H1 (cell line): ENCODE measurements around the gene SLC7A5. TPM values are rescaled to one million over a fixed set of nuclear protein-coding genes. Genes with fewer than 3 reads are reported as not detected.

Experiments used
- CTCF ChIA-PET: fragments of 300-600 bp; sonication (Branson Sonifier 250); formaldehyde crosslinking; loops from one replicate; lab custom pipeline; 2021; ENCODE audit not compliant: partially characterized antibody; lab: Charles Lee
- POLR2A ChIA-PET: fragments of 300-600 bp; sonication (Branson Sonifier 250); formaldehyde crosslinking; loops from one replicate; lab custom pipeline; 2021; ENCODE audit warnings: inconsistent platforms; ENCODE audit not compliant: partially characterized antibody; lab: Charles Lee
- DNase-seq, 2 experiments: peaks; one replicate each; pipeline versions ENCODE4 v3.0.0 to v3.0.0-alpha.2; 2010 to 2022; ENCODE audit warnings: low spot score in 2 of 2, low read depth in 1 of 2, mixed read lengths in 1 of 2
- FAIRE-seq: peaks from 2 replicates; lab custom pipeline; 2011; peaks lifted over from hg19 to GRCh38; lab: Jason Lieb, UNC
- H2AFZ ChIP-seq: 2 replicates; pipeline ENCODE4 v1.8.1; 2012; ENCODE audit warnings: low read length, inconsistent platforms
- H2AK5ac ChIP-seq: 2 replicates; pipeline ENCODE4 v1.6.1; 2013; ENCODE audit warnings: low read depth, low read length
- H2BK120ac ChIP-seq: replicated peaks from 2 replicates; pipeline ENCODE3; 2013; ENCODE audit warnings: low read depth, low read length, inconsistent platforms
- H2BK12ac ChIP-seq: 2 replicates; pipeline ENCODE4 v1.6.1; 2013; ENCODE audit warnings: low read depth, low read length
- H2BK15ac ChIP-seq: 2 replicates; pipeline ENCODE4 v1.6.1; 2013; ENCODE audit warnings: low read length
- H2BK20ac ChIP-seq: 2 replicates; pipeline ENCODE4 v1.6.1; 2013; ENCODE audit warnings: low read length
- H2BK5ac ChIP-seq: 2 replicates; pipeline ENCODE4 v1.6.1; 2013; ENCODE audit warnings: low read depth, low read length
- H3K14ac ChIP-seq: 2 replicates; pipeline ENCODE4 v1.6.1; 2013; ENCODE audit warnings: inconsistent platforms; ENCODE audit not compliant: insufficient read length
- H3K18ac ChIP-seq: 2 replicates; pipeline ENCODE4 v1.6.1; 2013; ENCODE audit warnings: low read length; ENCODE audit errors: extremely low read depth
- H3K23ac ChIP-seq: 2 replicates; pipeline ENCODE4 v1.6.1; 2013; ENCODE audit warnings: inconsistent platforms; ENCODE audit not compliant: insufficient read length
- H3K23me2 ChIP-seq: 2 replicates; pipeline ENCODE4 v1.6.1; 2013; ENCODE audit warnings: low read depth, low read length
- H3K27ac ChIP-seq: 2 replicates; pipeline ENCODE4 v1.6.1; 2011; ENCODE audit warnings: low read depth, low read length, inconsistent platforms
- H3K27me3 ChIP-seq, 4 experiments: replicated peaks in 1 of 4; 1 replicate in 1 of 4; 2 replicates in 3 of 4; pipeline versions ENCODE4 v1.6.1 to v1.8.1; 2011 to 2013; ENCODE audit warnings: low read length in 3 of 4, mild to moderate bottlenecking in 3 of 4, inconsistent platforms in 2 of 4, mixed read lengths in 2 of 4, moderate library complexity in 1 of 4; ENCODE audit not compliant: control insufficient read depth in 3 of 4, insufficient read depth in 3 of 4; ENCODE audit errors: extremely low read depth in 1 of 4
- H3K36me3 ChIP-seq, 4 experiments: 2 replicates each; pipeline versions ENCODE4 v1.6.1 to v1.8.1; 2011 to 2013; ENCODE audit warnings: mild to moderate bottlenecking in 4 of 4, low read length in 3 of 4, moderate library complexity in 2 of 4, control low read depth in 1 of 4, inconsistent platforms in 1 of 4; ENCODE audit not compliant: insufficient read depth in 4 of 4, control insufficient read depth in 2 of 4
- H3K4ac ChIP-seq: replicated peaks from 2 replicates; pipeline ENCODE3; 2013; ENCODE audit warnings: low read length, low read depth, mixed read lengths, inconsistent platforms; ENCODE audit not compliant: insufficient read length
- H3K4me1 ChIP-seq, 4 experiments: replicated peaks in 1 of 4; 1 replicate in 1 of 4; 2 replicates in 3 of 4; pipeline versions ENCODE4 v1.6.1 to v1.8.1; 2011 to 2013; ENCODE audit warnings: low read length in 3 of 4, inconsistent platforms in 2 of 4, mixed read lengths in 1 of 4; ENCODE audit not compliant: insufficient read depth in 4 of 4, control insufficient read depth in 3 of 4
- H3K4me2 ChIP-seq, 2 experiments: 2 replicates each; pipeline versions ENCODE4 v1.6.1 to v1.8.1; 2011 to 2013; ENCODE audit warnings: low read depth in 2 of 2, low read length in 2 of 2, control low read depth in 1 of 2, inconsistent platforms in 1 of 2, mild to moderate bottlenecking in 1 of 2; ENCODE audit not compliant: insufficient read depth in 1 of 2
- H3K4me3 ChIP-seq, 4 experiments: fragments of 200-600, 300-600 bp in 1 of 4; sonication (generic), shearing (Covaris generic), sonication (Bioruptor Twin) in 1 of 4; 2 replicates each; pipeline versions ENCODE4 v1.5.1 to v1.8.1; 2011 to 2016; ENCODE audit warnings: low read length in 4 of 4, low read depth in 3 of 4, control low read depth in 2 of 4, inconsistent platforms in 2 of 4, mild to moderate bottlenecking in 2 of 4, mixed read lengths in 1 of 4, moderate library complexity in 1 of 4; ENCODE audit not compliant: insufficient read depth in 2 of 4; ENCODE audit errors: extremely low read depth in 1 of 4
- H3K56ac ChIP-seq: replicated peaks from 2 replicates; pipeline ENCODE3; 2013; ENCODE audit warnings: low read depth, mild to moderate bottlenecking, mixed read lengths, low read length, inconsistent platforms; ENCODE audit not compliant: insufficient read length
- H3K79me1 ChIP-seq: 2 replicates; pipeline ENCODE4 v1.6.1; 2013; ENCODE audit warnings: low read depth, low read length, control low read depth
- H3K79me2 ChIP-seq, 2 experiments: 2 replicates each; pipeline versions ENCODE4 v1.6.1 to v1.8.1; 2012 to 2013; ENCODE audit warnings: low read length in 2 of 2, mild to moderate bottlenecking in 2 of 2, inconsistent platforms in 1 of 2; ENCODE audit not compliant: insufficient read depth in 2 of 2, control insufficient read depth in 1 of 2
- H3K9ac ChIP-seq, 4 experiments: replicated peaks in 1 of 4; 1 replicate in 1 of 4; 2 replicates in 3 of 4; pipeline versions ENCODE4 v1.6.1 to v1.8.1; 2011 to 2013; ENCODE audit warnings: low read depth in 3 of 4, low read length in 3 of 4, control low read depth in 2 of 4, mild to moderate bottlenecking in 2 of 4, moderate library complexity in 2 of 4, inconsistent platforms in 1 of 4; ENCODE audit errors: extremely low read depth in 1 of 4
- H3K9me3 ChIP-seq, 2 experiments: 2 replicates each; pipeline versions ENCODE4 v1.6.1 to v1.8.1; 2012 to 2013; ENCODE audit warnings: mild to moderate bottlenecking in 2 of 2, moderate library complexity in 2 of 2, control low read depth in 1 of 2, inconsistent platforms in 1 of 2, low read depth in 1 of 2, low read length in 1 of 2, mixed read lengths in 1 of 2; ENCODE audit not compliant: insufficient read depth in 2 of 2
- H4K20me1 ChIP-seq, 2 experiments: replicated peaks in 1 of 2; 2 replicates each; pipeline versions ENCODE3 to v1.8.1; 2011 to 2013; ENCODE audit warnings: inconsistent platforms in 2 of 2, low read length in 2 of 2, mild to moderate bottlenecking in 1 of 2; ENCODE audit not compliant: insufficient read depth in 2 of 2, control insufficient read depth in 1 of 2
- H4K5ac ChIP-seq: 2 replicates; pipeline ENCODE4 v1.6.1; 2013; ENCODE audit warnings: low read length, low read depth, mixed read lengths, inconsistent platforms; ENCODE audit not compliant: insufficient read length
- H4K8ac ChIP-seq: 2 replicates; pipeline ENCODE4 v1.8.0; 2013; ENCODE audit warnings: mild to moderate bottlenecking, moderate library complexity, low read length, inconsistent platforms; ENCODE audit not compliant: insufficient read depth; ENCODE audit errors: extremely low read depth
- H4K91ac ChIP-seq: replicated peaks from 2 replicates; pipeline ENCODE3; 2013; ENCODE audit warnings: low read length, mixed read lengths, inconsistent platforms; ENCODE audit not compliant: insufficient read length
- NANOG ChIP-seq: IDR thresholded peaks from 2 replicates; pipeline ENCODE4 v1.6.1; 2011; ENCODE audit warnings: low read length, low read depth, mild to moderate bottlenecking, inconsistent platforms; ENCODE audit not compliant: insufficient read depth, poor library complexity, severe bottlenecking
- POLR2AphosphoS5 ChIP-seq: IDR thresholded peaks from 2 replicates; pipeline ENCODE4 v1.6.1; 2011; ENCODE audit warnings: low read depth, low read length
- WGBS, 2 experiments: shearing (Covaris generic) in 1 of 2; methylation state at CpG; one replicate each; pipeline versions ENCODE4 v1.1.6 to v1.1.7; 2013 to 2015; ENCODE audit warnings: low lambda C conversion rate in 2 of 2, mixed read lengths in 2 of 2, inconsistent platforms in 1 of 2, low coverage in 1 of 2, missing lambda C conversion rate in 1 of 2; ENCODE audit not compliant: insufficient replicate concordance in 2 of 2, insufficient coverage in 1 of 2, insufficient read length in 1 of 2; ENCODE audit errors: extremely low coverage in 1 of 2, missing lambda C conversion rate in 1 of 2; 5-methylcytosine and 5-hydroxymethylcytosine counted together
- polyA plus RNA-seq, 7 experiments: library from polyadenylated mRNA; depleted of rRNA in 3 of 7; stranded (reverse) in 5 of 7; unstranded in 2 of 7; fragments of >200 nt in 5 of 7; fragments of 200-250 nt in 2 of 7; gene quantifications; 1 replicate in 5 of 7; 2 replicates in 1 of 7; 4 replicates in 1 of 7; pipeline versions ENCODE4 v1.2.1 to v1.2.3, GENCODE V29; 2011 to 2013; ENCODE audit warnings: missing spikeins in 2 of 7, mixed read lengths in 2 of 7
- total RNA-seq: library from RNA; stranded (reverse); fragmentation: NEBNext Ultra II Directional; extraction: Animal tissue kit (Norgen Biotek cat#: 25700); gene quantifications from 2 replicates; pipeline ENCODE4 v1.2.1, GENCODE V29; 2021

SLC7A5 gene
- total and polyA plus RNA-seq, 2 of the 8 experiments (the other 6 are each of a cell fraction or from before 2014, with no cell fraction given) = 68.2 to 341 TPM

DNA sequence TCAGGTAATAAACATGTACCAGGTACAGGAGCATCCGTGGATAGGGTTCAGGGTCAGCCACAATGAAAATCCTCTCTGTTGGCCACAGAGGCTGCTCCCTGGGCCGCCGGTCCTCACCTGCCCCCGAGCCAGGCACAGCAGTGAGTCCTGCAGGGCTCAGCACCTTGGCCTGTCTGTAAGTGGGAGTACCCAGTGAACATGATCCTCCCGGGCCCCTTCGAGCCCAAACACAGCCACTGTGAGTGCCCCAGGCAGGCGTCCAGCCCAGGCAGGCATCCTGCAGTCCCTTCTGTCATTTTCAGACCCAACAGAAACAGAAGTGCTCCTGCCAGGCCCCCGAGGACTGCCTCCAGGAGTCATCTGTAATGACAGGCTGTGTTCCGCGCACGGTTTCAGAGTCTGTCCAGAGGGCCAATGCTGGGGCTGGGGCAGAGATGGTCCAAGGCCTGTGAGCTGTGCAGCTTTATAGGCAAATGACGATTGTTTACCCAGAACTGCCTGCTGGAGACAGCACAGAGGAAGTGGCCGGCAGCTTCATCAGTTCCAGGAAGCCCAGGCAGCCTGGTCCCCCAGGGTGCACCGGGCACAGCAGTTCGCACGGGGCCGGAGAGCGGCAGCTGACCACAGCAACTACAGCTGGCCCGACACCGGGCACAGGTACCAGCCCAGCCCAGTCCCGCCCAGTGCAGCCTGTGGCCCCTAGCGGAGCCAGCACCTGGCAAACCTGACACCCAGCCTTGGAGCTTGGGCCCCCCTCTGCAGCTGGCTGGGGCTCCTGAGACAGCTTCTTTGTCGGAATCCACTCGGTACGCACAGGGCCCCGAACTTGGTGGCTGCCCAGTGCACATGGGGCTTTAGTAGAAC, 13.2 kb downstream of the SLC7A5 start:
- no peaks in the 10 kb centered on the region for H3K23me2 ChIP-seq
- no peak overlapping the region for H3K4ac ChIP-seq
- H3K27ac ChIP-seq = no peak overlapping the region
- no peak for TF ChIP-seq NANOG
- peak; percentile 45; the same call in 1 of the 2 replicates for TF ChIP-seq POLR2AphosphoS5
- TF ChIP-seq, all 59 proteins: peak for 1
- Histone ChIP-seq H3K23ac (no peak overlapping the region), H3K79me1 (peaks cover 2% of the 10 kb centered on the region), H3K9me3 (no peaks in the 10 kb centered on the region), H3K27me3 (no peaks in the 10 kb centered on the region), H2BK15ac (no peak overlapping the region), H4K20me1 (peaks cover 7 to 10% of the 10 kb centered on the region in 2 experiments), H2AK5ac (no peak overlapping the region), H3K18ac (no peak overlapping the region), H4K8ac (0 out of 2 replicates have a peak overlapping the region, but pooled peaks have one; percentile 5), H4K91ac (no peak overlapping the region), H2BK120ac (no peak overlapping the region), H2AFZ (no peak overlapping the region), H2BK20ac (no peak overlapping the region), H3K4me3 (no peak overlapping the region), H3K36me3 (peaks cover 3 to 17% (median 4%) of the 10 kb centered on the region in 4 experiments; a peak in 6 of 8 replicates), H3K9ac (no peak overlapping the region), H3K56ac (no peak overlapping the region), H2BK12ac (no peak overlapping the region), H4K5ac (no peak overlapping the region), H3K14ac (no peak overlapping the region), H3K79me2 (peaks cover 0 to 47% of the 10 kb centered on the region in 2 experiments; a peak in 2 of 4 replicates), H3K4me2 (no peak overlapping the region), H3K4me1 (peaks cover 16 to 40% (median 27%) of the 10 kb centered on the region in 4 experiments), H2BK5ac (no peak overlapping the region)
- DNase-seq (no peak), FAIRE-seq (no peak)
- WGBS, 2 experiments = 87% methylated on average over 26 of the region's 26 CpGs; no CpG with 5 or more reads in 1 of the 2 experiments
- POLR2A ChIA-PET = interaction anchor here (0.7 to 27.1 kb wide), 6 partner anchors 7 to 287 kb away, joined by 3 to 507 read pairs (median 6); partner anchors contain the start of gene SLC7A5
- CTCF ChIA-PET = interaction anchor here (0.6 to 8.8 kb wide), 7 partner anchors 9 to 92 kb away, joined by 3 to 115 read pairs (median 3); no protein-coding TSS in a partner anchor
